ENCODE results near the gene GRK3. TPM values are rescaled to one million over a fixed set of nuclear protein-coding genes. Genes with fewer than 3 reads are reported as not detected.

The GRK3 gene
- total RNA-seq, 4 donors from 2014 or later: 17.2 to 45.1 (median 27.1) TPM

- TF ChIP-seq CTCF (IDR thresholded peaks at IDR 0.05): no peak
- no peak for DNase-seq (ENCODE audit: low spot score)
Observed at GRCh38 chr22:25672289-25673084, 108.0 kb downstream of the GRK3 start.

GRCh38 chr22:25673713-25674112 is 109.2 kb downstream of the GRK3 start:
- TF ChIP-seq CTCF (IDR thresholded peaks at IDR 0.05): no peak
- no peak for ATAC-seq (ENCODE audit: low FRiP score)
- DNase-seq (ENCODE audit: low spot score): no peak

More at GRCh38 chr22:25672289-25673084, 108.0 kb downstream of the GRK3 start:
- no peak for ATAC-seq (ENCODE audit: low FRiP score)

GRCh38 chr22:25677631-25678030 is 113.2 kb downstream of the GRK3 start:
- ATAC-seq (ENCODE audit: low FRiP score) (no peak), DNase-seq (ENCODE audit: low spot score) (no peak)
- no peak for TF ChIP-seq CTCF (IDR thresholded peaks at IDR 0.05)

GRCh38 chr22:25680051-25680450 is 115.6 kb downstream of the GRK3 start:
- TF ChIP-seq CTCF (IDR thresholded peaks at IDR 0.05): no peak
- no peak for DNase-seq (ENCODE audit: low spot score)
- ATAC-seq (ENCODE audit: low FRiP score): no peak

GRCh38 chr22:25680956-25681355 is 116.5 kb downstream of the GRK3 start:
- no peak for TF ChIP-seq CTCF (IDR thresholded peaks at IDR 0.05)
- no peak for DNase-seq (ENCODE audit: low spot score)
- ATAC-seq (ENCODE audit: low FRiP score): no peak

GRCh38 chr22:25682109-25682508 is 117.6 kb downstream of the GRK3 start:
- ATAC-seq (ENCODE audit: low FRiP score): no peak
- no peak for TF ChIP-seq CTCF (IDR thresholded peaks at IDR 0.05)
- DNase-seq (ENCODE audit: low spot score): no peak

GRCh38 chr22:25688627-25689026 is 124.2 kb downstream of the GRK3 start:
- DNase-seq (ENCODE audit: low spot score) (no peak), ATAC-seq (ENCODE audit: low FRiP score) (no peak)
- no peak for TF ChIP-seq CTCF (IDR thresholded peaks at IDR 0.05)

Measured in omental fat pad (tissue), 4 donors.